HepG2 (cell line): ENCODE results near the gene CDR2L. TPM values are rescaled to one million over a fixed set of nuclear protein-coding genes. Genes with fewer than 3 reads are reported as not detected.

Experiments
- ARHGAP35 ChIP-seq: sonication (generic); formaldehyde crosslinking; IDR thresholded peaks from 2 replicates; pipeline ENCODE4 v1.9.0; 2022; ENCODE audit warnings: mild to moderate bottlenecking, inconsistent platforms, moderate library complexity, missing genetic modification reagents, borderline replicate concordance
- ARNTL ChIP-seq: sonication (generic); formaldehyde crosslinking; IDR thresholded peaks from 2 replicates; pipeline ENCODE4 v1.4.0; 2020; ENCODE audit warnings: mild to moderate bottlenecking, missing genetic modification reagents
- CHCHD3 ChIP-seq: sonication (generic); formaldehyde crosslinking; IDR thresholded peaks from 2 replicates; pipeline ENCODE4 v1.8.0; 2022; ENCODE audit warnings: mild to moderate bottlenecking, missing genetic modification reagents, moderate library complexity
- CREM ChIP-seq, 2 experiments: sonication (generic) in 1 of 2; formaldehyde crosslinking in 1 of 2; IDR thresholded peaks; 2 replicates each; pipeline versions ENCODE4 v1.4.0 to v1.6.1; 2016 to 2020; ENCODE audit warnings: antibody characterized with exemption in 1 of 2, mild to moderate bottlenecking in 1 of 2, missing genetic modification reagents in 1 of 2
- FIP1L1 ChIP-seq: fragments of 200-400 bp; formaldehyde crosslinking; IDR thresholded peaks from 2 replicates; pipeline ENCODE4 v1.6.1; 2018; ENCODE audit warnings: low read depth, mild to moderate bottlenecking, low read length, moderate library complexity, borderline replicate concordance; ENCODE audit not compliant: insufficient read depth
- IKZF1 ChIP-seq: fragments of 450-650 bp; IDR thresholded peaks from 2 replicates; pipeline ENCODE4 v1.7.1; 2016
- IKZF4 ChIP-seq: sonication (generic); formaldehyde crosslinking; IDR thresholded peaks from 2 replicates; pipeline ENCODE4 v1.5.1; 2020; ENCODE audit warnings: borderline replicate concordance, mild to moderate bottlenecking, low read depth, missing genetic modification reagents; ENCODE audit errors: not compliant biosample characterization
- NFYB ChIP-seq: sonication (generic); formaldehyde crosslinking; IDR thresholded peaks from 2 replicates; pipeline ENCODE4 v1.4.0; 2020; ENCODE audit warnings: missing genetic modification reagents
- PCBP1 ChIP-seq: fragments of 200-400 bp; formaldehyde crosslinking; IDR thresholded peaks from 2 replicates; pipeline ENCODE4 v1.6.1; 2017; ENCODE audit warnings: mild to moderate bottlenecking, low read depth, low read length, borderline replicate concordance
- PHF21A ChIP-seq: sonication (generic); formaldehyde crosslinking; IDR thresholded peaks from 2 replicates; pipeline ENCODE4 v1.5.0; 2020; ENCODE audit warnings: mild to moderate bottlenecking, missing genetic modification reagents
- PHF5A ChIP-seq: IDR thresholded peaks from one replicate; pipeline ENCODE4 v1.6.1; 2018; ENCODE audit warnings: low read depth, missing genetic modification reagents; ENCODE audit not compliant: unreplicated experiment
- SUZ12 ChIP-seq: fragments of 150-350 bp; IDR thresholded peaks from 2 replicates; pipeline ENCODE4 v1.6.1; 2014; ENCODE audit warnings: low read depth, low read length
- TCF12 ChIP-seq, 2 experiments: fragments of 450-650 bp in 1 of 2; sonication (generic) in 1 of 2; formaldehyde crosslinking in 1 of 2; IDR thresholded peaks; 2 replicates each; pipeline versions ENCODE4 v1.6.1 to v1.8.0; 2017 to 2022; ENCODE audit warnings: antibody characterized with exemption in 1 of 2, mild to moderate bottlenecking in 1 of 2, missing genetic modification reagents in 1 of 2, moderate library complexity in 1 of 2
- XBP1 ChIP-seq: sonication (generic); formaldehyde crosslinking; IDR thresholded peaks from 2 replicates; pipeline ENCODE4 v1.5.0; 2020; ENCODE audit warnings: missing genetic modification reagents
- ZFX ChIP-seq: sonication (generic); formaldehyde crosslinking; IDR thresholded peaks from 2 replicates; pipeline ENCODE4 v1.4.0; 2020; ENCODE audit warnings: mild to moderate bottlenecking, low read depth, missing genetic modification reagents, moderate library complexity
- ZIK1 ChIP-seq: sonication (generic); formaldehyde crosslinking; IDR thresholded peaks from 2 replicates; pipeline ENCODE4 v1.5.0; 2020; ENCODE audit warnings: mild to moderate bottlenecking, low read depth, missing genetic modification reagents, borderline replicate concordance
- ZNF205 ChIP-seq: IDR thresholded peaks from 2 replicates; pipeline ENCODE4 v1.6.1; 2018; ENCODE audit warnings: missing biosample characterization, missing genetic modification reagents
- ZNF232 ChIP-seq: sonication (generic); formaldehyde crosslinking; IDR thresholded peaks from 2 replicates; pipeline ENCODE4 v1.4.0; 2020; ENCODE audit warnings: missing genetic modification reagents, borderline replicate concordance
- ZNF598 ChIP-seq: sonication (generic); formaldehyde crosslinking; IDR thresholded peaks from 2 replicates; pipeline ENCODE4 v1.5.1; 2020; ENCODE audit warnings: mild to moderate bottlenecking, missing genetic modification reagents, borderline replicate concordance
- ZNF83 ChIP-seq: sonication (generic); formaldehyde crosslinking; IDR thresholded peaks from 2 replicates; pipeline ENCODE4 v1.4.0; 2020; ENCODE audit warnings: missing genetic modification reagents, mild to moderate bottlenecking, borderline replicate concordance
- polyA plus RNA-seq, 8 experiments: library from polyadenylated mRNA; depleted of rRNA in 3 of 8; stranded (reverse) in 7 of 8; unstranded in 1 of 8; fragments of >200 nt; fragmentation: Illumina TruSeq in 4 of 8; extraction: Trizol in 4 of 8; gene quantifications; 2 replicates each; pipeline versions ENCODE4 v1.2.1 to v1.2.3, GENCODE V29; 2011 to 2016; ENCODE audit warnings: low read depth in 4 of 8, missing spikeins in 1 of 8, mixed read lengths in 1 of 8; ENCODE audit not compliant: insufficient read depth in 1 of 8
- total RNA-seq, 5 experiments: library from RNA; depleted of rRNA; stranded (reverse); fragments of >200 nt; fragmentation: Illumina TruSeq; extraction: Trizol; gene quantifications; 2 replicates each; pipeline ENCODE4 v1.2.3, GENCODE V29; 2016; ENCODE audit warnings: low read depth in 1 of 5
- TF ChIP-seq, protein P1 (sequence below): sonication (generic); formaldehyde crosslinking; IDR thresholded peaks from 2 replicates; pipeline ENCODE4 v1.4.0; 2020; ENCODE audit warnings: mild to moderate bottlenecking, missing genetic modification reagents
- TF ChIP-seq, protein P2 (sequence below): sonication (generic); formaldehyde crosslinking; IDR thresholded peaks from 2 replicates; pipeline ENCODE4 v1.8.1; 2022; ENCODE audit warnings: low read depth, mild to moderate bottlenecking, missing genetic modification reagents

The CDR2L gene
- total and polyA plus RNA-seq, 2 of the 13 experiments (the other 11 are each of a cell fraction or from before 2014, with no cell fraction given), result 1.9 to 2.1 TPM

DNA sequence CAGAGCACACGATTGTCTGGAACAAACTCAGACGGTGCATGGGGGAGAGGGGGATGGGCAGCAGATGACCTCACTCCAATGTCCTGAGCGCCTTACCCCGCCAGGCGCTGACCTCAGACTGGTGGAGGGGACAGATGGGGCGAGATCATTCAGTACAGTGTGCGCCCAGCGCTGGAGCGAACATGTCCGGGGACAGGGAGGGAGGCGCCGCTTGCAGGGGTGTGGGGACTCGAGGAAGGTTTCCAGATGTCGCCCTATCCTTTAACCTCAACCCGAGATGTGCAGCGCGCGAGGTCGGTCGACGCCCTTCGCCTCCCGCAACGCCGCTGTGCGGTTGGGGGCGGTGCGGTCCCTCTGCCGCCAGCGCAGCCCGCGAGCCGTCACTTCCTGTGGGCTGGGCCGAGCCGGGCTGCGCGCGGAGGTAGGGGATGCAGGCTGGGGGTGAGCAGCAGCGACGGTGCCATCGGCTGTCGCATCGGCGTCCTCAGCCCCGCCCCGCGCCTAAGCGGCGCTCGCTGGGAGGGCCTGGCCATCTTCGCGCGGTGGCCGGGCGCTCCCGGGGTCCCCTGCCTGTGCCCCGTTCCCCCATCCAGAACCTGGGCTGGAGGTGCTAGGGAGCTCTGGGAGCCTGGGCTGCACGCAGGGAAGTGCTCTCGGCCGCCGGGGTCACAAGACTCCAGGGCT is 5.3 kb upstream of the CDR2L start (continued):
- TF ChIP-seq ZNF598 (CRISPR knock-in tag) (peak; percentile 96; the same call in 1 of the 2 replicates), IKZF1 (no peak), ZFX (CRISPR knock-in tag) (peak; percentile 89), SUZ12 (no peak), PCBP1 (no peak), ARHGAP35 (CRISPR knock-in tag) (peak; percentile 66), PHF21A (CRISPR knock-in tag) (peak; percentile 83; the same call in 1 of the 2 replicates), XBP1 (CRISPR knock-in tag) (no peak), ZIK1 (CRISPR knock-in tag) (no peak; the same call in 1 of the 2 replicates), CHCHD3 (CRISPR knock-in tag) (peak; percentile 87), ARNTL (peak; percentile 86), TCF12 (IDR thresholded peaks at IDR 0.05) (no peak), TCF12 (CRISPR knock-in tag; IDR thresholded peaks at IDR 0.05) (peak; percentile 89), IKZF4 (peak; percentile 94), NFYB (no peak; the same call in 1 of the 2 replicates), CREM (IDR thresholded peaks at IDR 0.05) (no peak; the same call in 1 of the 2 replicates), CREM (CRISPR knock-in tag; IDR thresholded peaks at IDR 0.05) (no peak), ZNF83 (0 out of 2 replicates have a peak, but pooled peaks have one; percentile 57), PHF5A (CRISPR knock-in tag) (peak; percentile 20), ZNF232 (CRISPR knock-in tag) (peak; percentile 24; the same call in 1 of the 2 replicates), ZNF205 (peak; percentile 75), FIP1L1 (no peak)
- TF ChIP-seq, protein P1, sequence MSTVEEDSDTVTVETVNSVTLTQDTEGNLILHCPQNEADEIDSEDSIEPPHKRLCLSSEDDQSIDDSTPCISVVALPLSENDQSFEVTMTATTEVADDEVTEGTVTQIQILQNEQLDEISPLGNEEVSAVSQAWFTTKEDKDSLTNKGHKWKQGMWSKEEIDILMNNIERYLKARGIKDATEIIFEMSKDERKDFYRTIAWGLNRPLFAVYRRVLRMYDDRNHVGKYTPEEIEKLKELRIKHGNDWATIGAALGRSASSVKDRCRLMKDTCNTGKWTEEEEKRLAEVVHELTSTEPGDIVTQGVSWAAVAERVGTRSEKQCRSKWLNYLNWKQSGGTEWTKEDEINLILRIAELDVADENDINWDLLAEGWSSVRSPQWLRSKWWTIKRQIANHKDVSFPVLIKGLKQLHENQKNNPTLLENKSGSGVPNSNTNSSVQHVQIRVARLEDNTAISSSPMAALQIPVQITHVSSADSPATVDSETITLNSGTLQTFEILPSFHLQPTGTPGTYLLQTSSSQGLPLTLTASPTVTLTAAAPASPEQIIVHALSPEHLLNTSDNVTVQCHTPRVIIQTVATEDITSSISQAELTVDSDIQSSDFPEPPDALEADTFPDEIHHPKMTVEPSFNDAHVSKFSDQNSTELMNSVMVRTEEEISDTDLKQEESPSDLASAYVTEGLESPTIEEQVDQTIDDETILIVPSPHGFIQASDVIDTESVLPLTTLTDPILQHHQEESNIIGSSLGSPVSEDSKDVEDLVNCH, result no peak; the same call in 1 of the 2 replicates
- TF ChIP-seq, protein P2, sequence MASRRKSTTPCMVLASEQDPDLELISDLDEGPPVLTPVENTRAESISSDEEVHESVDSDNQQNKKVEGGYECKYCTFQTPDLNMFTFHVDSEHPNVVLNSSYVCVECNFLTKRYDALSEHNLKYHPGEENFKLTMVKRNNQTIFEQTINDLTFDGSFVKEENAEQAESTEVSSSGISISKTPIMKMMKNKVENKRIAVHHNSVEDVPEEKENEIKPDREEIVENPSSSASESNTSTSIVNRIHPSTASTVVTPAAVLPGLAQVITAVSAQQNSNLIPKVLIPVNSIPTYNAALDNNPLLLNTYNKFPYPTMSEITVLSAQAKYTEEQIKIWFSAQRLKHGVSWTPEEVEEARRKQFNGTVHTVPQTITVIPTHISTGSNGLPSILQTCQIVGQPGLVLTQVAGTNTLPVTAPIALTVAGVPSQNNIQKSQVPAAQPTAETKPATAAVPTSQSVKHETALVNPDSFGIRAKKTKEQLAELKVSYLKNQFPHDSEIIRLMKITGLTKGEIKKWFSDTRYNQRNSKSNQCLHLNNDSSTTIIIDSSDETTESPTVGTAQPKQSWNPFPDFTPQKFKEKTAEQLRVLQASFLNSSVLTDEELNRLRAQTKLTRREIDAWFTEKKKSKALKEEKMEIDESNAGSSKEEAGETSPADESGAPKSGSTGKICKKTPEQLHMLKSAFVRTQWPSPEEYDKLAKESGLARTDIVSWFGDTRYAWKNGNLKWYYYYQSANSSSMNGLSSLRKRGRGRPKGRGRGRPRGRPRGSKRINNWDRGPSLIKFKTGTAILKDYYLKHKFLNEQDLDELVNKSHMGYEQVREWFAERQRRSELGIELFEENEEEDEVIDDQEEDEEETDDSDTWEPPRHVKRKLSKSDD (CRISPR knock-in tag), result peak; percentile 91
